GM12892 (cell line): ENCODE measurements around the gene NID1.

ENCODE experiments used
- POLR2A ChIP-seq: IDR thresholded peaks from 2 replicates; pipeline ENCODE4 v1.6.1; 2011; ENCODE audit warnings: low read depth, low read length, control low read depth
- POLR2AphosphoS5 ChIP-seq: IDR thresholded peaks from 2 replicates; pipeline ENCODE4 v1.6.1; 2011; ENCODE audit warnings: low read depth, low read length, control low read depth

GRCh38 chr1:236010443-236010842, 54.4 kb downstream of the NID1 start:
- TF ChIP-seq POLR2A = no peak
- TF ChIP-seq POLR2AphosphoS5 = no peak
